A673 (cell line): ENCODE results near the gene TNS3. TPM values are rescaled to one million over a fixed set of nuclear protein-coding genes. Genes with fewer than 3 reads are reported as not detected.

Experiments used
- Bru-seq: library from RNA; stranded (reverse); fragments of 400-500 nt; gene quantifications from one replicate; lab custom pipeline; 2021; lab: Mats Ljungman, UMichigan
- BruChase-seq, 2 experiments: library from RNA; stranded (reverse); fragments of 400-500 nt; gene quantifications; one replicate each; lab custom pipeline; 2021; lab: Mats Ljungman, UMichigan
- BruUV-seq: library from RNA; stranded (reverse); fragments of 400-500 nt; replicated peaks from 2 replicates; lab custom pipeline; 2021; lab: Mats Ljungman, UMichigan
- CTCF ChIA-PET: fragments of 300-600 bp; sonication (Branson Sonifier 250); formaldehyde crosslinking; loops from one replicate; lab custom pipeline; 2022; ENCODE audit warnings: antibody characterized with exemption; lab: Charles Lee
- POLR2A ChIA-PET: fragments of 300-600 bp; sonication (Branson Sonifier 250); formaldehyde crosslinking; loops from one replicate; lab custom pipeline; 2022; ENCODE audit warnings: antibody characterized with exemption; ENCODE audit not compliant: low non-redundant PET; lab: Charles Lee
- DNase-seq: peaks from one replicate; pipeline ENCODE4 v3.0.0-alpha.2; 2015; ENCODE audit warnings: low spot score
- H3K27ac ChIP-seq: fragments of 200-600 bp; sonication (generic); 2 replicates; pipeline ENCODE4 v1.5.1; 2016; ENCODE audit warnings: mixed run types, low read depth, mild to moderate bottlenecking, mixed read lengths, antibody characterized with exemption, low read length; ENCODE audit not compliant: poor library complexity, severe bottlenecking
- H3K27me3 ChIP-seq: fragments of 200-600 bp; sonication (generic); replicated peaks from 2 replicates; pipeline ENCODE4 v1.6.1; 2017; ENCODE audit warnings: mixed run types, low read depth, mild to moderate bottlenecking, mixed read lengths, antibody characterized with exemption, low read length; ENCODE audit not compliant: insufficient read depth, poor library complexity
- H3K36me3 ChIP-seq: fragments of 200-600 bp; sonication (generic); 2 replicates; pipeline ENCODE4 v1.6.1; 2016; ENCODE audit warnings: mixed run types, mild to moderate bottlenecking, mixed read lengths, antibody characterized with exemption, low read length; ENCODE audit not compliant: insufficient read depth, poor library complexity, severe bottlenecking
- H3K4me1 ChIP-seq: fragments of 200-600 bp; sonication (generic); 2 replicates; pipeline ENCODE4 v1.6.1; 2017; ENCODE audit warnings: mixed run types, mild to moderate bottlenecking, mixed read lengths, antibody characterized with exemption, low read length; ENCODE audit not compliant: insufficient read depth, poor library complexity, severe bottlenecking
- H3K4me3 ChIP-seq: fragments of 200-600 bp; sonication (generic); 2 replicates; pipeline ENCODE4 v1.5.1; 2016; ENCODE audit warnings: low read depth, mixed run types, mild to moderate bottlenecking, mixed read lengths, low read length; ENCODE audit not compliant: poor library complexity, severe bottlenecking
- H3K9me3 ChIP-seq: fragments of 200-600 bp; sonication (generic); 2 replicates; pipeline ENCODE4 v1.6.1; 2016; ENCODE audit warnings: mixed run types, low read depth, mild to moderate bottlenecking, mixed read lengths, antibody characterized with exemption, low read length; ENCODE audit not compliant: poor library complexity, severe bottlenecking
- CTCF ChIP-seq: fragments of 300-800, 200-600 bp; sonication (generic); conservative IDR thresholded peaks from 2 replicates; pipeline ENCODE4 v1.5.1; 2017; ENCODE audit warnings: low read depth, mild to moderate bottlenecking, antibody characterized with exemption, low read length, moderate library complexity, mixed read lengths
- EZH2 ChIP-seq: fragments of 200-600 bp; sonication (generic); IDR thresholded peaks from 2 replicates; pipeline ENCODE4 v1.6.1; 2017; ENCODE audit warnings: borderline replicate concordance, low read depth, mild to moderate bottlenecking, mixed read lengths, antibody characterized with exemption, low read length; ENCODE audit not compliant: poor library complexity, severe bottlenecking
- intact Hi-C: fragments of 100-400 bp; cut with micrococcal nuclease; formaldehyde crosslinking; loops from one replicate; pipeline ENCODE4 v1.10.0; 2022; ENCODE audit not compliant: unreplicated experiment
- long read RNA-seq: library from polyadenylated mRNA; stranded (forward); transcript quantifications from one replicate; pipeline ENCODE4 v2.0.0, GENCODE V29; 2022
- total RNA-seq: library from RNA; stranded (reverse); gene quantifications from 2 replicates; pipeline ENCODE4 v1.2.3, GENCODE V29; 2021

Gene TNS3
- 0.04 TPM in 1 of 2 replicates, not detected in the other for total RNA-seq
- Bru-seq, nascent RNA, result percentile 4 among the genes with signal in this experiment
- BruChase-seq, experiment 1, labeled RNA remaining after a 2-hour chase, result percentile 10 among the genes with signal in this experiment
- BruChase-seq, experiment 2, labeled RNA remaining after a 6-hour chase, result percentile 9 among the genes with signal in this experiment
- long read RNA-seq, result 0 reads

GRCh38 chr7:47581804-47582763, at the start of gene TNS3:
Gene TNS3, minus strand, starts transcription at chr7:47582111. Its CDS starts 142,475 bp downstream, at chr7:47439636.
- H3K4me1 ChIP-seq, result no peaks in the 10 kb centered on the region
- no peak for DNase-seq
- no peaks in the 10 kb centered on the region for H3K36me3 ChIP-seq
- no peak within 1 kb of the TSS for H3K4me3 ChIP-seq
- intact Hi-C loops, result no loop called here
- peaks cover 32% of the 10 kb centered on the region for H3K27me3 ChIP-seq
- ChIA-PET CTCF (no interaction called here), POLR2A (no interaction called here)
- no peaks in the 10 kb centered on the region for H3K9me3 ChIP-seq
- H3K27ac ChIP-seq, result no peak within 1 kb of the TSS
- TF ChIP-seq EZH2 (peak; percentile 32), CTCF (no peak)
- BruUV-seq, result no TSS peak

- BruUV-seq, result no TSS peak
- Histone ChIP-seq H3K36me3 (no peaks in the 10 kb centered on the region), H3K27me3 (no peaks in the 10 kb centered on the region), H3K4me1 (no peaks in the 10 kb centered on the region), H3K4me3 (no peak overlapping the region), H3K27ac (no peak overlapping the region), H3K9me3 (no peaks in the 10 kb centered on the region)
- ChIA-PET POLR2A (no interaction called here), CTCF (no interaction called here)
- TF ChIP-seq EZH2, result no peak
- no peak for TF ChIP-seq CTCF
- intact Hi-C loops, result no loop called here
- DNase-seq, result no peak
Observed at GRCh38 chr7:47631711-47632110, 49.8 kb upstream of the TNS3 start.

GRCh38 chr7:47627580-47628283, 45.8 kb upstream of the TNS3 start:
- Histone ChIP-seq H3K27ac (no peak overlapping the region), H3K27me3 (no peaks in the 10 kb centered on the region), H3K36me3 (no peaks in the 10 kb centered on the region), H3K9me3 (no peaks in the 10 kb centered on the region), H3K4me3 (no peak overlapping the region), H3K4me1 (no peaks in the 10 kb centered on the region)
- POLR2A ChIA-PET, result no interaction called here
- intact Hi-C loops, result no loop called here
- no peak for DNase-seq
- no TSS peak for BruUV-seq
- TF ChIP-seq CTCF, result no peak
- no peak for TF ChIP-seq EZH2
- CTCF ChIA-PET, result no interaction called here
